ENCODE data around the gene SLC4A4. TPM values are rescaled to one million over a fixed set of nuclear protein-coding genes. Genes with fewer than 3 reads are reported as not detected.

SLC4A4 gene
- total and polyA plus RNA-seq, 2 of the 8 experiments (the other 6 are each of a cell fraction or from before 2014, with no cell fraction given), result 0.67 to 2.8 TPM

DNA sequence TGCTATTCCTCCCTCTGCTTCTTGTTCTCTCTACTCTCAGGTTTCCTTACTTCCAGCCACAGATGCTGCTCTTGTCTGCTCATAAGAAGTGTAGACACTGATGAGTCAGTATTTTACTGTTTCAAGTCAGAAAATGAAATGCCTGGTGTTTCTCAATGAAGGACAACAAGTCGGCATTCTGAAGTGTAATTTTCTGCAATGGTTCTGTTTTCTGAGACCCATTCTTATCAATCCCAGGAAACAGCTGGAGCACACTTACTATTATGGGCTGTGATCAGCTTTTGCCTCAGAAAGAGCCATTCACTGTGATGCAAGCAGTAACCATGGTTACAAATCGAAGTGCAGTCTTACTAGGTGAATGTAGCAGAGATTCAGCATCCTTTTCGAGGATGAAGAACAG is 42.0 kb downstream of the SLC4A4 start:
- H3K9me3 ChIP-seq (ENCODE audit: insufficient read depth in 2 of 2, low read depth in 1 of 2, low read length in 1 of 2), result no peaks in the 10 kb centered on the region
- H2BK20ac ChIP-seq (ENCODE audit: low read length), result no peak overlapping the region
- no peak overlapping the region for H3K4ac ChIP-seq (replicated peaks; ENCODE audit: insufficient read length, low read depth, low read length)
- H3K27ac ChIP-seq (ENCODE audit: low read depth, low read length), result no peak overlapping the region
- no peaks in the 10 kb centered on the region for H3K4me1 ChIP-seq (replicated peaks in 1 of 4; ENCODE audit: control insufficient read depth in 3 of 4, insufficient read depth in 4 of 4, low read length in 3 of 4)
- H3K23ac ChIP-seq (ENCODE audit: insufficient read length), result no peak overlapping the region
- H3K23me2 ChIP-seq (ENCODE audit: low read depth, low read length), result no peaks in the 10 kb centered on the region
- no peak overlapping the region for H3K4me3 ChIP-seq (ENCODE audit: extremely low read depth in 1 of 4, insufficient read depth in 2 of 4, low read depth in 3 of 4, low read length in 4 of 4)
- H2BK15ac ChIP-seq (ENCODE audit: low read length), result no peak overlapping the region
- H3K56ac ChIP-seq (replicated peaks; ENCODE audit: insufficient read length, low read depth, low read length), result no peak overlapping the region
- TF ChIP-seq, protein P1, sequence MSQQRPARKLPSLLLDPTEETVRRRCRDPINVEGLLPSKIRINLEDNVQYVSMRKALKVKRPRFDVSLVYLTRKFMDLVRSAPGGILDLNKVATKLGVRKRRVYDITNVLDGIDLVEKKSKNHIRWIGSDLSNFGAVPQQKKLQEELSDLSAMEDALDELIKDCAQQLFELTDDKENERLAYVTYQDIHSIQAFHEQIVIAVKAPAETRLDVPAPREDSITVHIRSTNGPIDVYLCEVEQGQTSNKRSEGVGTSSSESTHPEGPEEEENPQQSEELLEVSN (IDR thresholded peaks at IDR 0.05), result no peak
- no peak for TF ChIP-seq RBBP5 (IDR thresholded peaks at IDR 0.05; ENCODE audit: borderline replicate concordance, low read depth, low read length)
- no peak for TF ChIP-seq YY1 (IDR thresholded peaks at IDR 0.05; ENCODE audit: low read depth, low read length)
- no peak for TF ChIP-seq RXRA (IDR thresholded peaks at IDR 0.05; ENCODE audit: insufficient read depth, low read depth, low read length)
- no peak for TF ChIP-seq SP2 (IDR thresholded peaks at IDR 0.05; ENCODE audit: low read length)
- TF ChIP-seq SAP30 (IDR thresholded peaks at IDR 0.05; ENCODE audit: insufficient read depth, insufficient replicate concordance, low read length), result no peak
- TF ChIP-seq NANOG (IDR thresholded peaks at IDR 0.05; ENCODE audit: insufficient read depth, low read depth, low read length, poor library complexity, severe bottlenecking), result no peak
- TF ChIP-seq RAD21 (IDR thresholded peaks at IDR 0.05 in 1 of 2, conservative IDR thresholded peaks at IDR 0.05 in 1 of 2; ENCODE audit: low read depth in 2 of 2, low read length in 2 of 2), result no peak
- no peak for TF ChIP-seq JUND (IDR thresholded peaks at IDR 0.05; ENCODE audit: low read length)
- no peak for TF ChIP-seq EGR1 (IDR thresholded peaks at IDR 0.05; ENCODE audit: borderline replicate concordance, low read depth, low read length)
- no peak for TF ChIP-seq NRF1 (IDR thresholded peaks at IDR 0.05; ENCODE audit: low read depth, low read length)
- no peak overlapping the region for H4K91ac ChIP-seq (replicated peaks; ENCODE audit: insufficient read length, low read length)
- H2BK5ac ChIP-seq (ENCODE audit: low read depth, low read length), result no peak overlapping the region
- no peak overlapping the region for H2BK12ac ChIP-seq (ENCODE audit: low read depth, low read length)
- H3K18ac ChIP-seq (ENCODE audit: extremely low read depth, low read length), result no peak overlapping the region
- ChIA-PET POLR2A (ENCODE audit: partially characterized antibody) (no interaction called here), CTCF (ENCODE audit: partially characterized antibody) (no interaction called here)
- H4K5ac ChIP-seq (ENCODE audit: insufficient read length, low read depth, low read length), result no peak overlapping the region
- H2BK120ac ChIP-seq (replicated peaks; ENCODE audit: low read depth, low read length), result no peak overlapping the region
- H3K9ac ChIP-seq (replicated peaks in 1 of 4; ENCODE audit: extremely low read depth in 1 of 4, low read depth in 3 of 4, low read length in 3 of 4), result no peak overlapping the region
- 89% methylated on average over 3 of the region's 3 CpGs; no CpG with 5 or more reads in 1 of the 2 experiments for WGBS, 2 experiments (ENCODE audit: extremely low coverage in 1 of 2, insufficient coverage in 1 of 2, insufficient read length in 1 of 2, insufficient replicate concordance in 2 of 2, low coverage in 1 of 2, low lambda C conversion rate in 2 of 2, missing lambda C conversion rate in 1 of 2)
- H3K4me2 ChIP-seq (ENCODE audit: insufficient read depth in 1 of 2, low read depth in 2 of 2, low read length in 2 of 2), result no peak overlapping the region
- DNase-seq (ENCODE audit: low read depth in 1 of 2, low spot score in 2 of 2), result no peak
- no peak overlapping the region for H2AK5ac ChIP-seq (ENCODE audit: low read depth, low read length)
- no peaks in the 10 kb centered on the region for H3K79me2 ChIP-seq (ENCODE audit: control insufficient read depth in 1 of 2, insufficient read depth in 2 of 2, low read length in 2 of 2)
- no peak overlapping the region for H4K8ac ChIP-seq (ENCODE audit: extremely low read depth, insufficient read depth, low read length)
- no peak for FAIRE-seq
- no peaks in the 10 kb centered on the region for H3K36me3 ChIP-seq (ENCODE audit: control insufficient read depth in 2 of 4, insufficient read depth in 4 of 4, low read length in 3 of 4)
- H2AFZ ChIP-seq (ENCODE audit: low read length), result no peak overlapping the region
- H3K27me3 ChIP-seq (replicated peaks in 1 of 4; ENCODE audit: control insufficient read depth in 3 of 4, extremely low read depth in 1 of 4, insufficient read depth in 3 of 4, low read length in 3 of 4), result no peaks in the 10 kb centered on the region; a peak in 1 of 7 replicates
- no peaks in the 10 kb centered on the region for H3K79me1 ChIP-seq (ENCODE audit: low read depth, low read length)
- H3K14ac ChIP-seq (ENCODE audit: insufficient read length), result no peak overlapping the region
- no peaks in the 10 kb centered on the region for H4K20me1 ChIP-seq (replicated peaks in 1 of 2; ENCODE audit: control insufficient read depth in 1 of 2, insufficient read depth in 2 of 2, low read length in 2 of 2)

Data from H1 (cell line).